Upper lobe of left lung (tissue), 6 donors: ENCODE results near the gene JTB. TPM values are rescaled to one million over a fixed set of nuclear protein-coding genes. Genes with fewer than 3 reads are reported as not detected.
A peak's percentile ranks its signal among the peaks of the same experiment; 100 is the strongest.

ENCODE experiments used
- ATAC-seq, 2 donors: fragments of 200-7000 bp; cut with Tn5 transposase; one replicate each; pipeline ENCODE4 v1.9.1; 2022; ENCODE audit warnings: mild to moderate bottlenecking in 2 of 2, moderate library complexity in 2 of 2; ENCODE audit not compliant: low FRiP score in 2 of 2
- DNase-seq, 2 donors: peaks; one replicate each; pipeline ENCODE4 v3.0.0-alpha.2; 2019 to 2020
- H3K27ac ChIP-seq, 4 donors: fragments of 200-600 bp; sonication (generic); one replicate each; pipeline ENCODE4 v1.5.1; 2016 to 2019
- H3K27me3 ChIP-seq, 4 donors: fragments of 200-600 bp; sonication (generic); one replicate each; pipeline ENCODE4 v1.5.1; 2017 to 2019
- H3K36me3 ChIP-seq, 4 donors: fragments of 200-600 bp; sonication (generic); one replicate each; pipeline ENCODE4 v1.5.1; 2016 to 2019
- H3K4me1 ChIP-seq, 4 donors: fragments of 200-600 bp; sonication (generic); one replicate each; pipeline ENCODE4 v1.5.1; 2018 to 2019
- H3K4me3 ChIP-seq, 4 donors: fragments of 200-600 bp; sonication (generic); one replicate each; pipeline ENCODE4 v1.5.1; 2017 to 2019; ENCODE audit warnings: mild to moderate bottlenecking in 2 of 4, moderate library complexity in 1 of 4
- H3K9me3 ChIP-seq, 4 donors: fragments of 200-600 bp; sonication (generic); one replicate each; pipeline ENCODE4 v1.5.1; 2018 to 2019
- EP300 ChIP-seq, 4 donors: sonication (generic); formaldehyde crosslinking; IDR thresholded peaks; one replicate each; pipeline ENCODE4 v1.5.1; 2017; ENCODE audit warnings: antibody characterized with exemption in 4 of 4, control low read depth in 2 of 4
- POLR2A ChIP-seq, 4 donors: fragments of 450-650 bp; IDR thresholded peaks; one replicate each; pipeline ENCODE4 v1.5.1; 2016 to 2017; ENCODE audit warnings: antibody characterized with exemption in 4 of 4, mild to moderate bottlenecking in 2 of 4
- POLR2AphosphoS5 ChIP-seq, 2 donors: sonication (generic); formaldehyde crosslinking; IDR thresholded peaks; one replicate each; pipeline ENCODE4 v1.5.1; 2017; ENCODE audit warnings: antibody characterized with exemption in 2 of 2
- WGBS, 2 donors: methylation state at CpG; one replicate each; pipeline ENCODE4 v1.1.5; 2017 to 2018; 5-methylcytosine and 5-hydroxymethylcytosine counted together
- total RNA-seq, 6 donors: library from RNA; depleted of rRNA in 4 of 6; stranded (reverse); fragments of >200 nt in 4 of 6; gene quantifications; one replicate each; pipeline versions ENCODE4 v1.1.0 to v1.2.1, GENCODE V29; 2016 to 2021
- TF ChIP-seq, protein P1 (sequence below), 6 experiments: fragments of 450-650 bp in 4 of 6; fragments of 200-600 bp in 2 of 6; sonication (generic) in 2 of 6; IDR thresholded peaks; one replicate each; pipeline ENCODE4 v1.5.1; 2016 to 2019; ENCODE audit warnings: antibody characterized with exemption in 6 of 6
- donor health status: DM: no; HTN: no; CAD: no; lungs with moderate emphysema.
- donor health status: DM: no; HTN: yes; CAD: no; lungs with severe emphysema.

Gene JTB
- total RNA-seq, 6 donors from 2014 or later: 123 to 285 (median 157) TPM

- H3K4me3 ChIP-seq: no peak overlapping the region
- H3K27me3 ChIP-seq: no peaks in the 10 kb centered on the region
- H3K9me3 ChIP-seq: no peaks in the 10 kb centered on the region
- peak overlapping the region in 1 of 4 donors; percentile 3 for H3K27ac ChIP-seq
- 33 to 84% methylated on average over 1 to 11 of the region's 11 CpGs for WGBS, 2 donors
- peaks cover 10 to 68% (median 46%) of the 10 kb centered on the region in 4 donors for H3K36me3 ChIP-seq
- H3K4me1 ChIP-seq: peaks cover 22 to 31% (median 28%) of the 10 kb centered on the region in 4 donors
- DNase-seq (peak in 1 of 2 donors; percentile 63), ATAC-seq (no peak)
- TF ChIP-seq, protein P1, sequence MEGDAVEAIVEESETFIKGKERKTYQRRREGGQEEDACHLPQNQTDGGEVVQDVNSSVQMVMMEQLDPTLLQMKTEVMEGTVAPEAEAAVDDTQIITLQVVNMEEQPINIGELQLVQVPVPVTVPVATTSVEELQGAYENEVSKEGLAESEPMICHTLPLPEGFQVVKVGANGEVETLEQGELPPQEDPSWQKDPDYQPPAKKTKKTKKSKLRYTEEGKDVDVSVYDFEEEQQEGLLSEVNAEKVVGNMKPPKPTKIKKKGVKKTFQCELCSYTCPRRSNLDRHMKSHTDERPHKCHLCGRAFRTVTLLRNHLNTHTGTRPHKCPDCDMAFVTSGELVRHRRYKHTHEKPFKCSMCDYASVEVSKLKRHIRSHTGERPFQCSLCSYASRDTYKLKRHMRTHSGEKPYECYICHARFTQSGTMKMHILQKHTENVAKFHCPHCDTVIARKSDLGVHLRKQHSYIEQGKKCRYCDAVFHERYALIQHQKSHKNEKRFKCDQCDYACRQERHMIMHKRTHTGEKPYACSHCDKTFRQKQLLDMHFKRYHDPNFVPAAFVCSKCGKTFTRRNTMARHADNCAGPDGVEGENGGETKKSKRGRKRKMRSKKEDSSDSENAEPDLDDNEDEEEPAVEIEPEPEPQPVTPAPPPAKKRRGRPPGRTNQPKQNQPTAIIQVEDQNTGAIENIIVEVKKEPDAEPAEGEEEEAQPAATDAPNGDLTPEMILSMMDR (IDR thresholded peaks at IDR 0.05): no peak
- TF ChIP-seq EP300 (IDR thresholded peaks at IDR 0.05): no peak
These were observed 34.5 kb downstream of the JTB start for GRCh38 chr1:153942766-153943549.

DNA sequence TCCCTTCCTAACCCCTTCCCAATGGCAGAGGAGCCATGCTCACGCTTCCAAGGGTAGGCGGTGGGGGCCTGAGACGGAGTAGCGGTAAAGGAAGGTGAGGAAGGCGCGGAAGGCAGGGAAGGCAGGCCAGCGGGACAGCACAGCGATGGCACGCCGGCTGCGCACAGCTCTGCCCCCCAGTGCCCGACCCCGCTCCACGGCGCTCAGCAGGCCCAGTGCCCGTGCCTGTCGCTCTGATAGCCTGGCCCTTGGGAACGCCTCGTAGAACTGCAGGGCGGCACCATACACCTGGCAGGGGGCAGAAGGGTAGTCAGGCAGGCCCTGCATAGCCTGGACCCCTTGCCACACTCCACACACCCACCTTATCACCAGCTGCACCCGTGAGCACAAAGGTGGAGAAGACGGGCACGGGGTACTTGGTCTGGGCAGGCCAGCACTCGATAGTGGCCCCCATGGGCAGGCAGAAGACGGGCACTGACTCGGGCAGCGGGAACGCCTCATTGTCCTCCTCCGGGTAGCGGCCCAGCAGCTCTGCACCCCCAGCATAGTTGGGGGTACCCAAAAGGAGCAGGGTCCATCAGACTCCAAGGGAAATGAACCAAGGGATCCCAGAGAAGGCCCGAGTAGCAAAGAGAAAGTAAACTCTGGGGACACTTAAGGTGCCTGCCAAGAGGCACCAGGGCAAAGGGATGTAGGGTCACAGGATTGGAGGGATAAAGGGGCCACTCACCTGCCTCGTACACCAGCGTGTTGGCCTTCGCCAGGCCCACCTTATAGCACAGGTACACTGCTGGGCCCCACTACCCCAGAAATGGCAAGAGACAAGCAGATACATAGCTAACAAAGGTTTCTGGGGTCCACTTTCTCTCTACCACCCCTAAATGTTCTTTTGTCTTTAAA is 35.4 kb downstream of the JTB start:
- no peaks in the 10 kb centered on the region for H3K9me3 ChIP-seq
- H3K36me3 ChIP-seq: peaks cover 13 to 71% (median 49%) of the 10 kb centered on the region in 4 donors
- H3K4me1 ChIP-seq: peaks cover 20 to 28% (median 23%) of the 10 kb centered on the region in 4 donors
- peak in 1 of 2 donors; percentile 71 for DNase-seq
- H3K27me3 ChIP-seq: no peaks in the 10 kb centered on the region
- H3K4me3 ChIP-seq: no peak overlapping the region
- TF ChIP-seq POLR2A (IDR thresholded peaks at IDR 0.05) (no peak), EP300 (IDR thresholded peaks at IDR 0.05) (no peak), POLR2AphosphoS5 (IDR thresholded peaks at IDR 0.05) (no peak)
- TF ChIP-seq, protein P1 (IDR thresholded peaks at IDR 0.05): no peak
- 93 to 95% methylated on average over 30 to 31 of the region's 34 CpGs for WGBS, 2 donors
- H3K27ac ChIP-seq: peak overlapping the region in 1 of 4 donors; percentile 7
- no peak for ATAC-seq

GRCh38 chr1:153940756-153941155 is 36.7 kb downstream of the JTB start:
- TF ChIP-seq POLR2A (IDR thresholded peaks at IDR 0.05) (no peak), EP300 (IDR thresholded peaks at IDR 0.05) (no peak), POLR2AphosphoS5 (IDR thresholded peaks at IDR 0.05) (no peak)
- TF ChIP-seq, protein P1 (IDR thresholded peaks at IDR 0.05): no peak
- Histone ChIP-seq H3K9me3 (no peaks in the 10 kb centered on the region), H3K36me3 (peaks cover 26 to 80% (median 62%) of the 10 kb centered on the region in 4 donors), H3K4me3 (no peak overlapping the region), H3K27me3 (no peaks in the 10 kb centered on the region), H3K4me1 (peaks cover 15 to 22% (median 18%) of the 10 kb centered on the region in 4 donors), H3K27ac (no peak overlapping the region)
- WGBS, 2 donors: 96 to 99% methylated on average over 8 of the region's 8 CpGs
- DNase-seq: peak in 1 of 2 donors; percentile 52
- ATAC-seq: no peak

DNA sequence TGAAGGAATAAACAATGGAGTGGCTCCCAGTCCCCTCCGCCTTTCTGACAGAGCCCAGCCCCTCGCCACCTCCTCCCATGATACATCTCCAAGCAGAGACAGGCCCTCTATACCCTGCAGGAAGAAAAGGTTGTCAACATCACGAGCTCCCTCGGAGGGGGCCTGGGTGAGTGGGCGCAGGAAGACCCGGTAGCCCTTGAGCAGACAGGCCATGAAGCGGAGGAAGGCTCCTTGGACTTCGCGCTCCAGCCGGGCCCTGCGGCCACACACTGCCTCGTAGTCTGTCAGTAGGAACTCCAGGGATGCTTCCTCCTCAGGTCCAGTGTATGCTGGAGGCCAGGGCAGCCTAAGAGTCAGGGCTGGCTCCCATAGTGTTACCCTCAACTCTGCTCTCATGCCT is 38.0 kb downstream of the JTB start:
- no peaks in the 10 kb centered on the region for H3K9me3 ChIP-seq
- H3K4me3 ChIP-seq: no peak overlapping the region
- H3K36me3 ChIP-seq: peaks cover 30 to 93% (median 74%) of the 10 kb centered on the region in 4 donors
- ATAC-seq: no peak
- DNase-seq: peak in 1 of 2 donors; percentile 76
- TF ChIP-seq POLR2A (IDR thresholded peaks at IDR 0.05) (no peak), POLR2AphosphoS5 (IDR thresholded peaks at IDR 0.05) (no peak), EP300 (IDR thresholded peaks at IDR 0.05) (no peak)
- TF ChIP-seq, protein P1 (IDR thresholded peaks at IDR 0.05): no peak
- no peak overlapping the region for H3K27ac ChIP-seq
- WGBS, 2 donors: 92 to 94% methylated on average over 8 to 12 of the region's 12 CpGs
- no peaks in the 10 kb centered on the region for H3K27me3 ChIP-seq
- H3K4me1 ChIP-seq: peaks cover 9 to 11% (median 10%) of the 10 kb centered on the region in 4 donors
